GM23248 (cell line): ENCODE results near the gene PTK7. TPM values are rescaled to one million over a fixed set of nuclear protein-coding genes. Genes with fewer than 3 reads are reported as not detected.

Experiments
- DNase-seq: peaks from one replicate; pipeline ENCODE4 v3.0.0-alpha.2; 2015
- H2AFZ ChIP-seq: fragments of 200-600 bp; sonication (generic); 2 replicates; pipeline ENCODE4 v1.6.1; 2016; ENCODE audit warnings: antibody characterized with exemption
- H3F3A ChIP-seq: fragments of 200-600 bp; sonication (generic); 2 replicates; pipeline ENCODE4 v1.6.1; 2016; ENCODE audit warnings: mild to moderate bottlenecking, antibody characterized with exemption, mixed run types; ENCODE audit not compliant: insufficient read depth
- H3K27ac ChIP-seq: fragments of 200-600 bp; sonication (generic); 2 replicates; pipeline ENCODE4 v1.5.1; 2016; ENCODE audit warnings: mild to moderate bottlenecking
- H3K27me3 ChIP-seq: fragments of 200-600 bp; sonication (generic); replicated peaks from 2 replicates; pipeline ENCODE4 v1.6.1; 2016; ENCODE audit warnings: mild to moderate bottlenecking; ENCODE audit not compliant: insufficient read depth
- H3K36me3 ChIP-seq: fragments of 200-600 bp; sonication (generic); 2 replicates; pipeline ENCODE4 v1.6.1; 2016; ENCODE audit warnings: low read depth, mild to moderate bottlenecking
- H3K4me1 ChIP-seq: fragments of 200-600 bp; sonication (generic); 2 replicates; pipeline ENCODE4 v1.6.1; 2016; ENCODE audit warnings: mild to moderate bottlenecking; ENCODE audit not compliant: insufficient read depth
- H3K4me2 ChIP-seq: fragments of 200-600 bp; sonication (generic); one replicate; pipeline ENCODE4 v1.6.1; 2016; ENCODE audit warnings: mild to moderate bottlenecking; ENCODE audit not compliant: unreplicated experiment
- H3K4me3 ChIP-seq: fragments of 200-600 bp; sonication (generic); 2 replicates; pipeline ENCODE4 v1.5.1; 2016; ENCODE audit warnings: mild to moderate bottlenecking
- H3K79me2 ChIP-seq: fragments of 200-600 bp; sonication (generic); 2 replicates; pipeline ENCODE4 v1.6.1; 2016; ENCODE audit warnings: mild to moderate bottlenecking; ENCODE audit not compliant: insufficient read depth
- H3K9ac ChIP-seq: fragments of 200-600 bp; sonication (generic); 2 replicates; pipeline ENCODE4 v1.6.1; 2016; ENCODE audit warnings: mild to moderate bottlenecking
- H3K9me2 ChIP-seq: fragments of 200-600 bp; sonication (generic); 2 replicates; pipeline ENCODE4 v1.6.1; 2016; ENCODE audit warnings: mixed run types, mild to moderate bottlenecking, moderate library complexity; ENCODE audit not compliant: insufficient read depth
- H3K9me3 ChIP-seq: fragments of 200-600 bp; sonication (generic); one replicate; pipeline ENCODE4 v1.6.1; 2017; ENCODE audit warnings: low read depth
- H4K20me1 ChIP-seq: fragments of 200-600 bp; sonication (generic); 2 replicates; pipeline ENCODE4 v1.6.0; 2016; ENCODE audit not compliant: insufficient read depth
- EZH2 ChIP-seq: fragments of 200-600 bp; sonication (generic); IDR thresholded peaks from 2 replicates; pipeline ENCODE4 v1.6.1; 2018; ENCODE audit warnings: antibody characterized with exemption, mild to moderate bottlenecking; ENCODE audit not compliant: insufficient read depth, poor library complexity, severe bottlenecking
- EZH2phosphoT487 ChIP-seq: fragments of 200-600 bp; sonication (generic); IDR thresholded peaks from 2 replicates; pipeline ENCODE4 v1.6.1; 2018; ENCODE audit warnings: antibody characterized with exemption, moderate library complexity, mild to moderate bottlenecking, low read depth; ENCODE audit not compliant: insufficient read depth
- WGBS, 2 experiments: methylation state at CpG; one replicate each; pipeline ENCODE4 v1.1.6; 2015 to 2017; ENCODE audit warnings: low lambda C conversion rate in 2 of 2, low coverage in 1 of 2; ENCODE audit errors: missing lambda C conversion rate in 2 of 2; 5-methylcytosine and 5-hydroxymethylcytosine counted together
- in situ Hi-C: fragments of 300-500 bp; cut with MboI; formaldehyde crosslinking; loops from 2 replicates; pipeline ENCODE4 v1.15.0; 2020
- polyA plus RNA-seq: library from polyadenylated mRNA; unstranded; fragments of >200 nt; fragmentation: Nextera tagmentation; extraction: Ambion mirVana; gene quantifications from 2 replicates; pipeline ENCODE4 v1.2.1, GENCODE V29; 2016
- total RNA-seq: library from RNA; depleted of rRNA; stranded (reverse); fragments of >200 nt; shearing (Covaris generic); gene quantifications from 2 replicates; pipeline ENCODE4 v1.2.3, GENCODE V29; 2014

PTK7 gene
- total and polyA plus RNA-seq, 2 experiments from 2014 or later = 110 to 146 TPM

- H3K9ac ChIP-seq = no peak overlapping the region
- no peak overlapping the region for H3K4me3 ChIP-seq
- TF ChIP-seq EZH2phosphoT487 = no peak
- TF ChIP-seq EZH2 = no peak
- no peaks in the 10 kb centered on the region for H3K9me2 ChIP-seq
- H3F3A ChIP-seq = peaks cover 9% of the 10 kb centered on the region; the same call in 1 of the 2 replicates
- no peak overlapping the region for H3K27ac ChIP-seq
- in situ Hi-C loops = no loop called here
- peaks cover 20% of the 10 kb centered on the region for H3K4me1 ChIP-seq
- peaks cover 100% of the 10 kb centered on the region for H3K79me2 ChIP-seq
- H3K9me3 ChIP-seq = no peaks in the 10 kb centered on the region
- no peaks in the 10 kb centered on the region for H3K27me3 ChIP-seq
- no peak overlapping the region for H3K4me2 ChIP-seq
- WGBS, 2 experiments = 81 to 87% methylated on average over 8 of the region's 8 CpGs
- no peaks in the 10 kb centered on the region; the same call in 1 of the 2 replicates for H4K20me1 ChIP-seq
- peak; percentile 35 for DNase-seq
- H3K36me3 ChIP-seq = no peaks in the 10 kb centered on the region
- no peak overlapping the region for H2AFZ ChIP-seq
These were observed 10.0 kb downstream of the PTK7 start for GRCh38 chr6:43086022-43086658.

DNA sequence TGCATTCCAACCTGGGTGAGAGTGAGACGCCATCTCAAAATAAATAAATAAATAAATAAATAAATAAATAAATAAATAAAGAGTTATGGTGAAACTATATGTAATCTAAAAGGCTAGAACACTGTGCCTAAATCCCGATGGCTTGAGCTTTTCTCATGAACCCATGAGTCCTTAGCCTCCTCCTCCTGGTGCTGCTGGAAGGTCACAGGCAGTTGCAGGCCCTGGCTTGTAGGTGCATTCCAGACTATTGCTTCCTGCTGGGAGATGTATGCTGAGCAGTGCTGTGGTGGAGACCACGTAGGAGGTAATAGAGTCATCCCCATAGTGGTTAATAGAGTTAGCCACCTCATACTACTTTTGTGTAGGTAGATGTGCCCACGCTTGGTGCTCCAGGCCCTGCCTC is 12.5 kb downstream of the PTK7 start:
- 0 out of 2 replicates have a peak overlapping the region, but pooled peaks have one; percentile 26 for H3K27ac ChIP-seq
- no peak overlapping the region for H2AFZ ChIP-seq
- no peaks in the 10 kb centered on the region for H3K36me3 ChIP-seq
- H4K20me1 ChIP-seq = no peaks in the 10 kb centered on the region; the same call in 1 of the 2 replicates
- H3K4me3 ChIP-seq = no peak overlapping the region
- H3K27me3 ChIP-seq = no peaks in the 10 kb centered on the region
- no peak overlapping the region for H3K4me2 ChIP-seq
- in situ Hi-C loops = no loop called here
- H3K9me2 ChIP-seq = no peaks in the 10 kb centered on the region
- no peaks in the 10 kb centered on the region for H3K9me3 ChIP-seq
- H3K4me1 ChIP-seq = peaks cover 29% of the 10 kb centered on the region
- H3F3A ChIP-seq = peaks cover 19% of the 10 kb centered on the region; the same call in 1 of the 2 replicates
- peaks cover 100% of the 10 kb centered on the region for H3K79me2 ChIP-seq
- 82 to 88% methylated on average over 4 of the region's 4 CpGs for WGBS, 2 experiments
- H3K9ac ChIP-seq = no peak overlapping the region
- DNase-seq = peak; percentile 48
- TF ChIP-seq EZH2phosphoT487 (no peak), EZH2 (no peak)

GRCh38 chr6:43089467-43089866 is 13.4 kb downstream of the PTK7 start:
- no peak overlapping the region for H3K9ac ChIP-seq
- H2AFZ ChIP-seq = no peak overlapping the region
- peak overlapping the region; percentile 26; the same call in 1 of the 2 replicates for H3K27ac ChIP-seq
- no peaks in the 10 kb centered on the region for H3K27me3 ChIP-seq
- 33 to 44% methylated on average over 4 of the region's 4 CpGs for whole genome bisulfite sequencing, 2 experiments
- in situ Hi-C loops = no loop called here
- TF ChIP-seq EZH2phosphoT487 = no peak
- H3K9me2 ChIP-seq = no peaks in the 10 kb centered on the region
- H3K79me2 ChIP-seq = peaks cover 100% of the 10 kb centered on the region
- H3K9me3 ChIP-seq = no peaks in the 10 kb centered on the region
- H3K36me3 ChIP-seq = no peaks in the 10 kb centered on the region
- DNase-seq = no peak
- peaks cover 34% of the 10 kb centered on the region for H3K4me1 ChIP-seq
- no peak overlapping the region for H3K4me3 ChIP-seq
- H3F3A ChIP-seq = peaks cover 20% of the 10 kb centered on the region
- no peak overlapping the region for H3K4me2 ChIP-seq
- H4K20me1 ChIP-seq = no peaks in the 10 kb centered on the region; the same call in 1 of the 2 replicates

DNA sequence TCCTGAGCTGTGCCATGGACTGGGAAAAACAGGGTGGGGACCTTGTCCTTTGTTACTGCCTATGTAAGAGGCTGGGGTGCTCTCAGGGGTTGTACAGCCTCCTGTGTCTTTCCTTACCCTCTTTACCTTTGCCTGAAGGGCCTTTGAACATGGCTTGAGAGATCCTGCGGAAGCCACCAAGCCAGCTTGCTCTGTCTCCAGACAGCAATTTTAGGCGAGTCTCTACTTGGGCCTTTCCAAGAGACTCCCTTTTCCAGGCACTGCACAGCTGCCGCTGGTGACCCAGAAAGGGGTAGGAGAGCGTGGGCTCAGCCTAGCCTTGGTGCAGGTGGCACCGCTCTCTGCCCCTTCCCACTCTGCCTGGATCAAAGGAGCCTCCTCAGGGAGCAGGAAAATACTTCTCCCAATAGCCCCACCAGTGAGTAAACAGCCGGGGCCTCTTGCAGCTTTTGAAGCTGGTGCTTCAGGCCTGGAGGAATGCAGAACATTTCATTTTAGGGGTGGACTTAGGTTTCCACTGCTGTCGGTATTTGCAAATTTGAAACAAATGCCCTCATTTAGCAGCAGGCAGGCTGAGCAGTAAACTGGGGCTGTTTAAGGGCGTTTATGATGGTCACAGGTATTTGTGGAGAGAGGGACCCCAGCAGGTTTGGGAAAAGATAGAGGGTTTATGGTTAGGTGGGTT is 13.9 kb downstream of the PTK7 start:
- H4K20me1 ChIP-seq = no peaks in the 10 kb centered on the region; the same call in 1 of the 2 replicates
- H3K36me3 ChIP-seq = no peaks in the 10 kb centered on the region
- H3K79me2 ChIP-seq = peaks cover 100% of the 10 kb centered on the region
- no peaks in the 10 kb centered on the region for H3K9me3 ChIP-seq
- H3K4me1 ChIP-seq = peaks cover 37% of the 10 kb centered on the region
- DNase-seq = peak; percentile 41
- peak overlapping the region; percentile 26; the same call in 1 of the 2 replicates for H3K27ac ChIP-seq
- in situ Hi-C loops = no loop called here
- H2AFZ ChIP-seq = no peak overlapping the region
- peaks cover 20% of the 10 kb centered on the region for H3F3A ChIP-seq
- TF ChIP-seq EZH2 = no peak
- TF ChIP-seq EZH2phosphoT487 = no peak
- H3K9ac ChIP-seq = 0 out of 2 replicates have a peak overlapping the region, but pooled peaks have one; percentile 22
- no peak overlapping the region for H3K4me2 ChIP-seq
- 68 to 70% methylated on average over 8 of the region's 8 CpGs for WGBS, 2 experiments
- no peaks in the 10 kb centered on the region for H3K27me3 ChIP-seq
- no peaks in the 10 kb centered on the region for H3K9me2 ChIP-seq
- H3K4me3 ChIP-seq = no peak overlapping the region
